ENCODE data around the gene ASB17. TPM values are rescaled to one million over a fixed set of nuclear protein-coding genes. Genes with fewer than 3 reads are reported as not detected.

The ASB17 gene
- total RNA-seq, 4 donors from 2014 or later: not detected

DNA sequence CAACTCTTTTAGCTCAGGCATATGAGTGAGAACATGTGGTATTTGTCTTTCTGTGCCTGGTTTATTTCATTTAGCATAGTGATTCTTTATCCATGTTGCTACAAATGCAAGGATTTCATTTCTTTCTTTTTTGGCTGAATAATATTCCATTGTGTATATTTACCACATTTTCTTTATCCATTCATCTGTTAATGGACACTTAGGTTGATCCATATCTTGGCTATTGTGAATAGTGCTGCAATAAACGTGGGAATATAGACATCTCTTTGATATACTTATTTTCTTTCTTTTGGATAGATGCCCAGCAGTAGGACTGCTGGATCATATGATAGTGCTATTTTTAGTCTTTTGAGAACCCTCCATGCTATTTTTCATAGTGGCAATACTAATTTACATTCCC, 30.8 kb downstream of the ASB17 start:
- H3K36me3 ChIP-seq: no peaks in the 10 kb centered on the region
- no peaks in the 10 kb centered on the region for H3K9me3 ChIP-seq
- no peak for DNase-seq
- 55 to 66% methylated on average over 1 of the region's 1 CpG for WGBS, 2 donors
- TF ChIP-seq CTCF (IDR thresholded peaks at IDR 0.05) (no peak), POLR2A (IDR thresholded peaks at IDR 0.05) (no peak)
- H3K4me3 ChIP-seq (replicated peaks in 1 of 3): no peak overlapping the region
- H3K4me1 ChIP-seq: no peaks in the 10 kb centered on the region
- H3K27ac ChIP-seq: no peak overlapping the region
- intact Hi-C loops (cut with DNase I): no loop called here
- H3K27me3 ChIP-seq: no peaks in the 10 kb centered on the region

GRCh38 chr1:75884437-75884836, 47.8 kb downstream of the ASB17 start:
- intact Hi-C loops (cut with DNase I): no loop called here
- TF ChIP-seq POLR2A (IDR thresholded peaks at IDR 0.05) (no peak), CTCF (IDR thresholded peaks at IDR 0.05) (no peak)

GRCh38 chr1:75879985-75880384, 52.2 kb downstream of the ASB17 start:
- no peak overlapping the region for H3K27ac ChIP-seq
- WGBS, 2 donors: 83 to 89% methylated on average over 1 of the region's 1 CpG
- H3K4me1 ChIP-seq: no peaks in the 10 kb centered on the region
- H3K36me3 ChIP-seq: no peaks in the 10 kb centered on the region
- no peaks in the 10 kb centered on the region for H3K27me3 ChIP-seq
- H3K4me3 ChIP-seq (replicated peaks in 1 of 3): no peak overlapping the region
- no peak for TF ChIP-seq POLR2A (IDR thresholded peaks at IDR 0.05)
- no peak for TF ChIP-seq CTCF (IDR thresholded peaks at IDR 0.05)
- DNase-seq: no peak
- no peaks in the 10 kb centered on the region for H3K9me3 ChIP-seq
- intact Hi-C loops (cut with DNase I): no loop called here

More at GRCh38 chr1:75884437-75884836, 47.8 kb downstream of the ASB17 start:
- Histone ChIP-seq H3K27me3 (no peaks in the 10 kb centered on the region), H3K36me3 (no peaks in the 10 kb centered on the region), H3K4me1 (no peaks in the 10 kb centered on the region), H3K4me3 (replicated peaks in 1 of 3) (no peak overlapping the region), H3K27ac (no peak overlapping the region), H3K9me3 (no peaks in the 10 kb centered on the region)
- no peak for DNase-seq
- 88 to 96% methylated on average over 1 of the region's 1 CpG for WGBS, 2 donors

DNA sequence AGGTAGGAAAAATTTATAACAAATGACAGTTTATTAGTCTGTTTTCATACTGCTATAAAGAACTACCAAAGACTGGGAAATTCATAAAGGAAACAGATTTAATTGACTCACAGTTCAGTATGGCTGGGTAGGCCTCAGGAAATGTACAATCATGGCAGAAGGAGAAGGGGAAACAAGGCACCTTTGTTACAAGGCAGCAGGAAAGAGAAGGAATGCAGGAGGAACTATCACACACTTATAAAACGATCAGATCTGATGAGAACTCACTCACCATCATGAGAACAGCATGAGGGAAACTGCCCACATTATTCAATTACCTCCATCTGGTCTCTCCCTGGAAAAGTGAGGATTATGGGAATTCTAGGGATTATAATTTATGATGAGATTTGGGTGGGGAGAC, 61.3 kb downstream of the ASB17 start:
- no peaks in the 10 kb centered on the region for H3K4me1 ChIP-seq
- no peaks in the 10 kb centered on the region for H3K36me3 ChIP-seq
- H3K27me3 ChIP-seq: no peaks in the 10 kb centered on the region
- WGBS, 2 donors: 50 to 58% methylated on average over 1 of the region's 1 CpG
- DNase-seq: no peak
- TF ChIP-seq POLR2A (IDR thresholded peaks at IDR 0.05): no peak
- TF ChIP-seq CTCF (IDR thresholded peaks at IDR 0.05): no peak
- no peak overlapping the region for H3K4me3 ChIP-seq (replicated peaks in 1 of 3)
- no peak overlapping the region for H3K27ac ChIP-seq
- intact Hi-C loops (cut with DNase I): no loop called here
- no peaks in the 10 kb centered on the region for H3K9me3 ChIP-seq

Other genes with a start within 250 kb of the ASB17 start
- 10 to 100 TPM; 65.3 to 69.9 (median 68.7) TPM for gene ACADM, start 207.7 kb downstream of the ASB17 start, total RNA-seq
- gene RABGGTB, start 146.1 kb downstream of the ASB17 start, total RNA-seq: 10 to 100 TPM; 55.6 to 80.1 (median 68.2) TPM
- under 1 TPM in 2 of 4 donors, not detected in 2; 0.22 to 0.40 TPM for gene MSH4, start 135.5 kb downstream of the ASB17 start, total RNA-seq
- gene ST6GALNAC3, start 142.3 kb upstream of the ASB17 start, total RNA-seq: 10 to 100 TPM; 17.4 to 35.6 (median 31.6) TPM

Measured in thyroid gland (tissue), 4 donors.